Esophagus muscularis mucosa (tissue), 4 donors: ENCODE data around the gene KIFBP. TPM values are rescaled to one million over a fixed set of nuclear protein-coding genes. Genes with fewer than 3 reads are reported as not detected.
"Not testable (repeated sequence)": the region's sequence is repeated elsewhere in the genome, so short reads cannot be mapped to it uniquely, and the experiment has no call there.

ENCODE experiments used
- DNase-seq: peaks from one replicate; pipeline ENCODE4 v3.0.0-alpha.2; 2017; ENCODE audit errors: extremely low spot score
- H3K27ac ChIP-seq, 4 donors: fragments of 200-600 bp; sonication (generic); replicated peaks in 1 of 4; 1 replicate in 3 of 4; 2 replicates in 1 of 4; pipeline ENCODE4 v1.5.1; 2016 to 2019; ENCODE audit warnings: mild to moderate bottlenecking in 1 of 4
- H3K27me3 ChIP-seq, 4 donors: fragments of 200-600 bp; sonication (generic); one replicate each; pipeline versions ENCODE4 v1.5.1 to v1.6.0; 2016 to 2019
- H3K36me3 ChIP-seq, 4 donors: fragments of 200-600 bp; sonication (generic); one replicate each; pipeline ENCODE4 v1.5.1; 2016 to 2019
- H3K4me1 ChIP-seq, 4 donors: fragments of 200-600 bp; sonication (generic); one replicate each; pipeline ENCODE4 v1.5.1; 2016 to 2019
- H3K4me3 ChIP-seq, 4 donors: fragments of 200-600 bp; sonication (generic); 1 replicate in 2 of 4; 2 replicates in 2 of 4; pipeline ENCODE4 v1.5.1; 2016 to 2019; ENCODE audit warnings: mild to moderate bottlenecking in 4 of 4, moderate library complexity in 1 of 4
- H3K9me3 ChIP-seq, 4 donors: fragments of 200-600 bp; sonication (generic); 1 replicate in 3 of 4; 2 replicates in 1 of 4; pipeline ENCODE4 v1.5.1; 2016 to 2019
- CTCF ChIP-seq, 3 experiments: fragments of 200-600 bp in 2 of 3; fragments of 450-650 bp in 1 of 3; sonication (generic) in 2 of 3; IDR thresholded peaks; one replicate each; pipeline ENCODE4 v1.5.1; 2017 to 2019; ENCODE audit warnings: antibody characterized with exemption in 3 of 3, mild to moderate bottlenecking in 2 of 3, moderate library complexity in 1 of 3
- EP300 ChIP-seq: sonication (generic); formaldehyde crosslinking; IDR thresholded peaks from one replicate; pipeline ENCODE4 v1.6.1; 2017; ENCODE audit warnings: antibody characterized with exemption
- POLR2A ChIP-seq: fragments of 450-650 bp; IDR thresholded peaks from one replicate; pipeline ENCODE4 v1.6.1; 2017; ENCODE audit warnings: antibody characterized with exemption, moderate library complexity, mild to moderate bottlenecking, low read depth
- POLR2AphosphoS5 ChIP-seq, 2 donors: sonication (generic); formaldehyde crosslinking; IDR thresholded peaks; one replicate each; pipeline ENCODE4 v1.6.1; 2017; ENCODE audit warnings: antibody characterized with exemption in 2 of 2
- WGBS: methylation state at CpG from one replicate; pipeline ENCODE4 v1.1.5; 2018; 5-methylcytosine and 5-hydroxymethylcytosine counted together
- intact Hi-C: fragments of 100-400 bp; cut with DNase I; formaldehyde crosslinking; loops from one replicate; pipeline ENCODE4 v1.15.1; 2023
- total RNA-seq, 4 donors: library from RNA; depleted of rRNA; stranded (reverse); fragments of >200 nt; gene quantifications; one replicate each; pipeline versions ENCODE4 v1.1.0 to v1.2.1, GENCODE V29; 2016

The KIFBP gene
- total RNA-seq, 4 donors from 2014 or later: 29.1 to 46.8 (median 38.2) TPM

- Histone ChIP-seq H3K27ac (no peak overlapping the region), H3K4me3 (no peak overlapping the region), H3K9me3 (no peaks in the 10 kb centered on the region), H3K27me3 (no peaks in the 10 kb centered on the region), H3K4me1 (peaks cover 0 to 12% (median 6%) of the 10 kb centered on the region in 4 donors), H3K36me3 (peaks cover 31 to 71% (median 41%) of the 10 kb centered on the region in 4 donors)
- intact Hi-C loops: no loop called here
- no peak for DNase-seq
- no peak for TF ChIP-seq POLR2A
- no peak for TF ChIP-seq POLR2AphosphoS5 (IDR thresholded peaks at IDR 0.05)
- no peak for TF ChIP-seq CTCF (IDR thresholded peaks at IDR 0.05)
- TF ChIP-seq EP300: no peak
- 95% methylated on average over 6 of the region's 6 CpGs for WGBS
These were observed 17.3 kb downstream of the KIFBP start for GRCh38 chr10:69005704-69006485.

GRCh38 chr10:69007260-69007659, 18.7 kb downstream of the KIFBP start:
- Histone ChIP-seq H3K4me1 (peaks cover 0 to 12% (median 6%) of the 10 kb centered on the region in 4 donors), H3K4me3 (no peak overlapping the region), H3K9me3 (no peaks in the 10 kb centered on the region), H3K27ac (no peak overlapping the region), H3K36me3 (peaks cover 24 to 71% (median 43%) of the 10 kb centered on the region in 4 donors), H3K27me3 (no peaks in the 10 kb centered on the region)
- intact Hi-C loops: no loop called here
- no peak for TF ChIP-seq EP300
- no peak for TF ChIP-seq POLR2A
- TF ChIP-seq CTCF (IDR thresholded peaks at IDR 0.05): no peak
- no peak for TF ChIP-seq POLR2AphosphoS5 (IDR thresholded peaks at IDR 0.05)
- WGBS: 91% methylated on average over 3 of the region's 3 CpGs
- DNase-seq: no peak

- DNase-seq: no peak
- TF ChIP-seq POLR2AphosphoS5 (IDR thresholded peaks at IDR 0.05) (no peak), CTCF (IDR thresholded peaks at IDR 0.05) (no peak), POLR2A (no peak), EP300 (no peak)
- Histone ChIP-seq H3K27ac (peak overlapping the region in 1 of 4 donors; percentile 48), H3K27me3 (no peaks in the 10 kb centered on the region), H3K36me3 (peaks cover 22 to 87% (median 58%) of the 10 kb centered on the region in 4 donors), H3K4me3 (no peak overlapping the region), H3K4me1 (peaks cover 0 to 12% (median 6%) of the 10 kb centered on the region in 4 donors), H3K9me3 (no peaks in the 10 kb centered on the region)
- intact Hi-C loops: no loop called here
- 64% methylated on average over 2 of the region's 2 CpGs for whole genome bisulfite sequencing
These were observed 20.8 kb downstream of the KIFBP start for GRCh38 chr10:69009360-69009759.

- TF ChIP-seq POLR2A (no peak), CTCF (IDR thresholded peaks at IDR 0.05) (no peak), POLR2AphosphoS5 (IDR thresholded peaks at IDR 0.05) (no peak), EP300 (no peak)
- no peak for DNase-seq
- WGBS: 58% methylated on average over 1 of the region's 1 CpG
These were observed 21.6 kb downstream of the KIFBP start for GRCh38 chr10:69010151-69010640.

GRCh38 chr10:69012778-69013177, 24.2 kb downstream of the KIFBP start:
- H3K4me1 ChIP-seq, H3K9me3 ChIP-seq, H3K27me3 ChIP-seq, H3K4me3 ChIP-seq, intact Hi-C loops, H3K27ac ChIP-seq, DNase-seq: not testable (repeated sequence)
- WGBS: 94% methylated on average over 2 of the region's 2 CpGs
- H3K36me3 ChIP-seq: peaks cover 28 to 94% (median 75%) of the 10 kb centered on the region in 4 donors

More at GRCh38 chr10:69010151-69010640, 21.6 kb downstream of the KIFBP start:
- Histone ChIP-seq H3K9me3 (no peaks in the 10 kb centered on the region), H3K4me1 (peaks cover 0 to 7% (median 3%) of the 10 kb centered on the region in 4 donors), H3K27me3 (no peaks in the 10 kb centered on the region), H3K27ac (no peak overlapping the region), H3K4me3 (no peak overlapping the region), H3K36me3 (peaks cover 26 to 94% (median 66%) of the 10 kb centered on the region in 4 donors)
- intact Hi-C loops: no loop called here
